ENCODE measurements around the gene HTR4.
"Not testable (repeated sequence)": the region's sequence is repeated elsewhere in the genome, so short reads cannot be mapped to it uniquely, and the experiment has no call there.

HTR4 gene

DNA sequence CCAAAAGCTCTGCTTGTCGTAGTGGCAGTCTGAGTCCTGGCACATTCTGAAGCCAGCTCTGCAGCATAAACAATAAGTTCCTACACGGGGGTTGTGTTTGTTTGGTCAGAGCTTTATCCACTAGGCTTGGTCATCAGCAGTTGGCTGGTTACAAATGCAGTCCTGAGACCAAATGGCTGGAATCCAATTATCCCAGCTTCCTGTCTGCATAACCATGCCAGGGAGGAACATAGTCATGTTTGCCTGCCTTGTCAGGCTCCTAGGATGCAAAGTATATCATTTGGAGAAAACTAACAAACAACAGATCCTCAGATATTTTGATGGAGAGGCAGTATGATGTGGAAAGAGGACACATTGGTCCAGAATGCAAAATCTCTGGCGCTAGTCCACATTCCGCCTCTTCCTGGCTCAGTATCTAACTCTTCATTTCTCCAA, 184.8 kb downstream of the HTR4 start:
- Histone ChIP-seq H3K4me2 (ENCODE audit: low read length) (no peak overlapping the region), H3K4me3 (ENCODE audit: low read length) (no peak overlapping the region), H3K9me3 (ENCODE audit: insufficient read depth, low read length) (no peaks in the 10 kb centered on the region), H3K27me3 (ENCODE audit: low read depth, low read length) (no peaks in the 10 kb centered on the region), H3K9ac (ENCODE audit: low read length) (no peak overlapping the region), H2AFZ (ENCODE audit: low read depth, low read length) (no peak overlapping the region), H4K20me1 (ENCODE audit: insufficient read depth, low read length) (no peaks in the 10 kb centered on the region), H3K36me3 (replicated peaks; ENCODE audit: low read depth, low read length) (no peaks in the 10 kb centered on the region), H3K27ac (ENCODE audit: low read length) (no peak overlapping the region), H3K4me1 (ENCODE audit: low read length) (no peaks in the 10 kb centered on the region), H3K79me2 (ENCODE audit: low read length) (no peaks in the 10 kb centered on the region)
- TF ChIP-seq EZH2phosphoT487 (IDR thresholded peaks at IDR 0.05; ENCODE audit: low read depth) = no peak
- no peak for TF ChIP-seq CTCF (IDR thresholded peaks at IDR 0.05; ENCODE audit: low read depth, low read length)

DNA sequence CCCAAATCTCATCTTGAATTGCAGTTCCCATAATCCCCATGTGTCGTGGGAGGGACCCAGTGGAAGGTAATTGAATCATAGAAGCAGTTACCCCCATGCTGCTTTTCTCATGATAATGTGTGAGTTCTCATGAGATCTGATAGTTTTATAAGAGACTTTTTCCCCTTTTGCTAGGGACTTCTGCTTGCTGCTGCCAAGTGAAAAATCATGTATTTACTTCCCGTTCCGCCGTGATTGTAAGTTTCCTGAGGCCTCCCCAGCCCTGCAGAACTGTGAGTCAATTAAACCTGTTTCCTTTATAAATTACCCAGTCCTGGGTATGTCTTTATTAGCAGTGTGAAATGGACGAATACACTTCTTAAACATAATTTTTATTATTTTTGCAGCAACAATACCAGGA, 185.6 kb downstream of the HTR4 start:
- H3K9ac ChIP-seq (ENCODE audit: low read length); H3K9me3 ChIP-seq (ENCODE audit: insufficient read depth, low read length); H3K4me1 ChIP-seq (ENCODE audit: low read length); H3K36me3 ChIP-seq (replicated peaks; ENCODE audit: low read depth, low read length); H3K27ac ChIP-seq (ENCODE audit: low read length); H4K20me1 ChIP-seq (ENCODE audit: insufficient read depth, low read length); H2AFZ ChIP-seq (ENCODE audit: low read depth, low read length); H3K27me3 ChIP-seq (ENCODE audit: low read depth, low read length); H3K4me3 ChIP-seq (ENCODE audit: low read length); H3K79me2 ChIP-seq (ENCODE audit: low read length); H3K4me2 ChIP-seq (ENCODE audit: low read length): not testable (repeated sequence)

- Histone ChIP-seq H2AFZ (ENCODE audit: low read depth, low read length) (no peak overlapping the region), H3K4me3 (ENCODE audit: low read length) (no peak overlapping the region), H3K36me3 (replicated peaks; ENCODE audit: low read depth, low read length) (no peaks in the 10 kb centered on the region), H3K9me3 (ENCODE audit: insufficient read depth, low read length) (no peaks in the 10 kb centered on the region), H4K20me1 (ENCODE audit: insufficient read depth, low read length) (no peaks in the 10 kb centered on the region), H3K79me2 (ENCODE audit: low read length) (no peaks in the 10 kb centered on the region), H3K27ac (ENCODE audit: low read length) (no peak overlapping the region), H3K9ac (ENCODE audit: low read length) (no peak overlapping the region), H3K4me2 (ENCODE audit: low read length) (no peak overlapping the region), H3K4me1 (ENCODE audit: low read length) (no peaks in the 10 kb centered on the region), H3K27me3 (ENCODE audit: low read depth, low read length) (no peaks in the 10 kb centered on the region)
- TF ChIP-seq EZH2phosphoT487 (IDR thresholded peaks at IDR 0.05; ENCODE audit: low read depth) = no peak
- TF ChIP-seq CTCF (IDR thresholded peaks at IDR 0.05; ENCODE audit: low read depth, low read length) = no peak
Measured at GRCh38 chr5:148467958-148468357, 186.4 kb downstream of the HTR4 start.

- Histone ChIP-seq H3K27me3 (ENCODE audit: low read depth, low read length) (peaks cover 6% of the 10 kb centered on the region; the same call in 1 of the 2 replicates), H3K9ac (ENCODE audit: low read length) (no peak overlapping the region), H3K79me2 (ENCODE audit: low read length) (no peaks in the 10 kb centered on the region), H3K4me3 (ENCODE audit: low read length) (no peak overlapping the region), H2AFZ (ENCODE audit: low read depth, low read length) (no peak overlapping the region), H3K27ac (ENCODE audit: low read length) (no peak overlapping the region), H4K20me1 (ENCODE audit: insufficient read depth, low read length) (no peaks in the 10 kb centered on the region), H3K4me1 (ENCODE audit: low read length) (no peaks in the 10 kb centered on the region), H3K4me2 (ENCODE audit: low read length) (no peak overlapping the region), H3K36me3 (replicated peaks; ENCODE audit: low read depth, low read length) (no peaks in the 10 kb centered on the region), H3K9me3 (ENCODE audit: insufficient read depth, low read length) (no peaks in the 10 kb centered on the region)
- no peak for TF ChIP-seq EZH2phosphoT487 (IDR thresholded peaks at IDR 0.05; ENCODE audit: low read depth)
- no peak for TF ChIP-seq CTCF (IDR thresholded peaks at IDR 0.05; ENCODE audit: low read depth, low read length)
Measured at GRCh38 chr5:148466236-148466580, 188.1 kb downstream of the HTR4 start.
